DMS53 treated with DMSO at 0.1 percent for 48 hours (cell line): ENCODE measurements around the gene CYP2A13.
"Not testable (repeated sequence)": the region's sequence is repeated elsewhere in the genome, so short reads cannot be mapped to it uniquely, and the experiment has no call there.

Experiments
- DNase-seq: peaks from one replicate; lab custom pipeline; 2025; ENCODE audit not compliant: unreplicated experiment; lab: John Stamatoyannopoulos, UW

Gene CYP2A13

GRCh38 chr19:41120929-41121911 is 33.0 kb downstream of the CYP2A13 start:
- not testable (repeated sequence) for DNase-seq

GRCh38 chr19:41122846-41123245 is 34.6 kb downstream of the CYP2A13 start:
- not testable (repeated sequence) for DNase-seq

GRCh38 chr19:41123716-41124294 is 35.6 kb downstream of the CYP2A13 start:
- no peak for DNase-seq

GRCh38 chr19:41126765-41127203 is 38.5 kb downstream of the CYP2A13 start:
- DNase-seq, result not testable (repeated sequence)

GRCh38 chr19:41127362-41127761 is 39.1 kb downstream of the CYP2A13 start:
- not testable (repeated sequence) for DNase-seq

- DNase-seq, result peak; percentile 8
These were observed 39.6 kb downstream of the CYP2A13 start for GRCh38 chr19:41127801-41128300.

GRCh38 chr19:41128692-41129091 is 40.4 kb downstream of the CYP2A13 start:
- DNase-seq, result no peak

GRCh38 chr19:41131186-41131585 is 42.9 kb downstream of the CYP2A13 start:
- no peak for DNase-seq

GRCh38 chr19:41133260-41133659 is 45.0 kb downstream of the CYP2A13 start:
- no peak for DNase-seq

- no peak for DNase-seq
These were observed 46.4 kb downstream of the CYP2A13 start for GRCh38 chr19:41134616-41135015.

GRCh38 chr19:41135390-41136384 is 47.4 kb downstream of the CYP2A13 start:
- not testable (repeated sequence) for DNase-seq

GRCh38 chr19:41136636-41137455 is 48.6 kb downstream of the CYP2A13 start:
- DNase-seq, result no peak

GRCh38 chr19:41144403-41144802 is 56.2 kb downstream of the CYP2A13 start:
- peak; percentile 58 for DNase-seq
